Tibial nerve (tissue), 4 donors: ENCODE results near the gene POLD4. TPM values are rescaled to one million over a fixed set of nuclear protein-coding genes. Genes with fewer than 3 reads are reported as not detected.

Experiments
- DNase-seq, 2 donors: peaks; one replicate each; pipeline ENCODE4 v3.0.0-alpha.2; 2019; ENCODE audit warnings: low spot score in 2 of 2
- H3K27ac ChIP-seq, 4 donors: fragments of 200-600 bp; sonication (generic) in 3 of 4; one replicate each; pipeline ENCODE4 v1.5.1; 2017 to 2019; ENCODE audit warnings: mild to moderate bottlenecking in 1 of 4
- H3K27me3 ChIP-seq, 2 donors: fragments of 200-600 bp; sonication (generic) in 1 of 2; one replicate each; pipeline versions ENCODE4 v1.5.1 to v1.6.0; 2017 to 2019
- H3K36me3 ChIP-seq, 3 donors: fragments of 200-600 bp; sonication (generic); one replicate each; pipeline ENCODE4 v1.5.1; 2018 to 2019
- H3K4me1 ChIP-seq, 4 donors: fragments of 200-600 bp; sonication (generic) in 3 of 4; one replicate each; pipeline ENCODE4 v1.5.1; 2017 to 2019
- H3K4me3 ChIP-seq, 4 donors: fragments of 200-600 bp; sonication (generic) in 3 of 4; one replicate each; pipeline ENCODE4 v1.5.1; 2017 to 2019; ENCODE audit warnings: mild to moderate bottlenecking in 1 of 4, moderate library complexity in 1 of 4
- H3K9me3 ChIP-seq, 4 donors: fragments of 200-600 bp; sonication (generic) in 3 of 4; one replicate each; pipeline ENCODE4 v1.5.1; 2017 to 2019
- EP300 ChIP-seq, 2 donors: sonication (generic); formaldehyde crosslinking; IDR thresholded peaks; one replicate each; pipeline ENCODE4 v1.6.1; 2017; ENCODE audit warnings: antibody characterized with exemption in 2 of 2, mild to moderate bottlenecking in 1 of 2
- POLR2A ChIP-seq, 2 donors: fragments of 450-650 bp; IDR thresholded peaks; one replicate each; pipeline ENCODE4 v1.6.1; 2017; ENCODE audit warnings: antibody characterized with exemption in 2 of 2, mild to moderate bottlenecking in 2 of 2, moderate library complexity in 2 of 2
- WGBS, 2 donors: methylation state at CpG; one replicate each; pipeline ENCODE4 v1.1.5; 2018; 5-methylcytosine and 5-hydroxymethylcytosine counted together
- total RNA-seq, 4 donors: library from RNA; depleted of rRNA; stranded (reverse); fragments of >200 nt; gene quantifications; one replicate each; pipeline ENCODE4 v1.1.0, GENCODE V29; 2016
- TF ChIP-seq, protein P1 (sequence below), 5 experiments: fragments of 200-600 bp in 3 of 5; fragments of 450-650 bp in 2 of 5; sonication (generic) in 3 of 5; IDR thresholded peaks; one replicate each; pipeline ENCODE4 v1.5.1; 2016 to 2019; ENCODE audit warnings: antibody characterized with exemption in 5 of 5, mild to moderate bottlenecking in 3 of 5, moderate library complexity in 2 of 5

POLD4 gene
- total RNA-seq, 4 donors from 2014 or later, result 70.8 to 154 (median 88.5) TPM

GRCh38 chr11:67351275-67352005 is 1.9 kb downstream of the POLD4 start:
- H3K36me3 ChIP-seq, result no peaks in the 10 kb centered on the region
- H3K27ac ChIP-seq, result peak overlapping the region; percentile 33 to 99 (median 96)
- TF ChIP-seq EP300 (IDR thresholded peaks at IDR 0.05) (peak in 1 of 2 donors; percentile 41), POLR2A (IDR thresholded peaks at IDR 0.05) (no peak)
- TF ChIP-seq, protein P1, sequence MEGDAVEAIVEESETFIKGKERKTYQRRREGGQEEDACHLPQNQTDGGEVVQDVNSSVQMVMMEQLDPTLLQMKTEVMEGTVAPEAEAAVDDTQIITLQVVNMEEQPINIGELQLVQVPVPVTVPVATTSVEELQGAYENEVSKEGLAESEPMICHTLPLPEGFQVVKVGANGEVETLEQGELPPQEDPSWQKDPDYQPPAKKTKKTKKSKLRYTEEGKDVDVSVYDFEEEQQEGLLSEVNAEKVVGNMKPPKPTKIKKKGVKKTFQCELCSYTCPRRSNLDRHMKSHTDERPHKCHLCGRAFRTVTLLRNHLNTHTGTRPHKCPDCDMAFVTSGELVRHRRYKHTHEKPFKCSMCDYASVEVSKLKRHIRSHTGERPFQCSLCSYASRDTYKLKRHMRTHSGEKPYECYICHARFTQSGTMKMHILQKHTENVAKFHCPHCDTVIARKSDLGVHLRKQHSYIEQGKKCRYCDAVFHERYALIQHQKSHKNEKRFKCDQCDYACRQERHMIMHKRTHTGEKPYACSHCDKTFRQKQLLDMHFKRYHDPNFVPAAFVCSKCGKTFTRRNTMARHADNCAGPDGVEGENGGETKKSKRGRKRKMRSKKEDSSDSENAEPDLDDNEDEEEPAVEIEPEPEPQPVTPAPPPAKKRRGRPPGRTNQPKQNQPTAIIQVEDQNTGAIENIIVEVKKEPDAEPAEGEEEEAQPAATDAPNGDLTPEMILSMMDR (IDR thresholded peaks at IDR 0.05), result peak; percentile 90 to 96 (median 95)
- H3K27me3 ChIP-seq, result no peaks in the 10 kb centered on the region
- H3K9me3 ChIP-seq, result no peaks in the 10 kb centered on the region
- 51 to 54% methylated on average over 11 of the region's 11 CpGs for WGBS, 2 donors
- DNase-seq, result no peak
- peaks cover 4 to 63% (median 48%) of the 10 kb centered on the region in 4 donors for H3K4me1 ChIP-seq
- H3K4me3 ChIP-seq, result no peak overlapping the region

DNA sequence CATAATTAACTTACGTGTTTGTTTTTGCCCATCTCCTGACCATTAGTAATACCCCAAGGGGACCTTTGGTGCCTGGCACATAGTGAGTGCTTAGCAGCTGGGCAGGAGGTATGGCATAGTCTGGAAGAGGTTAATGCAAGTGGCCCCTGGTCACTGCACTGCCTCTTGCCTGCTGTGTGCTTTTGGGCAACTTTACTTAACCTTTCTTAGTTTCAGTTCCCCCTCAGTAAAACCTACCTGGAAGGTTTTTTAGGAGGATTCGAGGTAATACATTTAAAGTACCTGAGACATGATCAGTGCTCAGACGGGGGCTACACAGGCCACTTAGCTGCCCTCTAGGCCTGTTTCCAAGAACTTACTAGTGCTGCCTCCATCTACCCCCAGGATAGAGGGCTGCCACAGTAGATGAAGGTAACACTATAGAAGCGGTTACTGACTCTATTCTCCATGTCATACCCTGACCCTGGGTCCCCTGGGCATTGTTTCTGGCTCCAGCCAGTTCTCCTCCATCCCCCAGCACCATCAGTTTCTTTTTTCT is 3.3 kb downstream of the POLD4 start:
- WGBS, 2 donors, result 81 to 83% methylated on average over 4 of the region's 4 CpGs
- TF ChIP-seq EP300 (IDR thresholded peaks at IDR 0.05) (no peak), POLR2A (IDR thresholded peaks at IDR 0.05) (no peak)
- no peak overlapping the region for H3K27ac ChIP-seq
- DNase-seq, result no peak
- no peak overlapping the region for H3K4me3 ChIP-seq
- no peaks in the 10 kb centered on the region for H3K36me3 ChIP-seq
- H3K4me1 ChIP-seq, result peaks cover 4 to 55% (median 36%) of the 10 kb centered on the region in 4 donors
- H3K9me3 ChIP-seq, result no peaks in the 10 kb centered on the region
- H3K27me3 ChIP-seq, result no peaks in the 10 kb centered on the region

DNA sequence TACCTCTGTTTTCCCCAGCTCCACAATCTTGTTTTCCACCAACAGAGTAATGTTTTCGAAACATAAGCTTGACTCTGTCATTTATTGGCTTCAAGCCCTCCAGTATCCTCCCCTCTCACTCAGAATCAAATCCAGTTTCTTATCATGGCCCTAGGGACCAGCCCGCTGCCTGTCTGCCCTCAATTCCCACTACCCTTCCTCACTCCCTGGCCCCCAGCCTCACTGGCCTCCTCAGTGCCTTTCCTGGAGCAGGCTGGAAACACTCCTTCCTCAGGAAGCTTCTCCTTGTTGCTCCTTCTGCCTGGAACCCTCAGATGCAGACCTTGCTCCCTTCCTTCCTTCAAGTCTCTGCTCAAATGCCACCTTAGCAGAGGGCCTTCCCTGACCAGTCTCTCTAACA is 3.9 kb downstream of the POLD4 start:
- no peaks in the 10 kb centered on the region for H3K9me3 ChIP-seq
- H3K27me3 ChIP-seq, result no peaks in the 10 kb centered on the region
- WGBS, 2 donors, result 83 to 88% methylated on average over 2 of the region's 2 CpGs
- peak overlapping the region in 2 of 4 donors; percentile 13 to 34 for H3K27ac ChIP-seq
- no peak overlapping the region for H3K4me3 ChIP-seq
- DNase-seq, result no peak
- H3K4me1 ChIP-seq, result peaks cover 2 to 50% (median 31%) of the 10 kb centered on the region in 4 donors
- no peaks in the 10 kb centered on the region for H3K36me3 ChIP-seq
- TF ChIP-seq, protein P1 (IDR thresholded peaks at IDR 0.05), result no peak
- TF ChIP-seq EP300 (IDR thresholded peaks at IDR 0.05) (no peak), POLR2A (IDR thresholded peaks at IDR 0.05) (no peak)

DNA sequence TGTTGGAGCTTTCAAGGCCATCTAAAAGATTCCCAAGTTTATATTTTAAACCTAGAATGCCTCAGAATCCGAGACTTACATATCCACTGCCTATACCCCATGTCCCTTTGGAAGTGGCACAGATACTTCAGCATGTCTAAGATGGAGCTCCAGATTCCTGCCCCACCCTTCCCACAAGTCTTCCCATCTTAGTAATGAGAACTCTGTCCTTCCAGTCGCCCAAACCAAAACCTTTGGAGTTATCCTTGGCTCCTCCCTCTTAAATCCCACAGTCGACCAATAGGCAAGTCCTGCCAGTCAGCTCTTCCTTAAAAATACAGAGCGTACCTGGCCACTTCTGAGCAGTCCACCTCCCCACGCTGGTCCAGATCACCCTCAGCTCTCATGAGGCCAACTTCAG is 4.3 kb downstream of the POLD4 start:
- TF ChIP-seq POLR2A (IDR thresholded peaks at IDR 0.05) (no peak), EP300 (IDR thresholded peaks at IDR 0.05) (no peak)
- TF ChIP-seq, protein P1 (IDR thresholded peaks at IDR 0.05), result no peak
- H3K4me1 ChIP-seq, result peaks cover 0 to 45% (median 26%) of the 10 kb centered on the region in 4 donors
- WGBS, 2 donors, result 59 to 69% methylated on average over 5 of the region's 5 CpGs
- peak overlapping the region in 2 of 4 donors; percentile 13 to 34 for H3K27ac ChIP-seq
- H3K36me3 ChIP-seq, result no peaks in the 10 kb centered on the region
- H3K9me3 ChIP-seq, result no peaks in the 10 kb centered on the region
- H3K27me3 ChIP-seq, result no peaks in the 10 kb centered on the region
- H3K4me3 ChIP-seq, result no peak overlapping the region
- no peak for DNase-seq

DNA sequence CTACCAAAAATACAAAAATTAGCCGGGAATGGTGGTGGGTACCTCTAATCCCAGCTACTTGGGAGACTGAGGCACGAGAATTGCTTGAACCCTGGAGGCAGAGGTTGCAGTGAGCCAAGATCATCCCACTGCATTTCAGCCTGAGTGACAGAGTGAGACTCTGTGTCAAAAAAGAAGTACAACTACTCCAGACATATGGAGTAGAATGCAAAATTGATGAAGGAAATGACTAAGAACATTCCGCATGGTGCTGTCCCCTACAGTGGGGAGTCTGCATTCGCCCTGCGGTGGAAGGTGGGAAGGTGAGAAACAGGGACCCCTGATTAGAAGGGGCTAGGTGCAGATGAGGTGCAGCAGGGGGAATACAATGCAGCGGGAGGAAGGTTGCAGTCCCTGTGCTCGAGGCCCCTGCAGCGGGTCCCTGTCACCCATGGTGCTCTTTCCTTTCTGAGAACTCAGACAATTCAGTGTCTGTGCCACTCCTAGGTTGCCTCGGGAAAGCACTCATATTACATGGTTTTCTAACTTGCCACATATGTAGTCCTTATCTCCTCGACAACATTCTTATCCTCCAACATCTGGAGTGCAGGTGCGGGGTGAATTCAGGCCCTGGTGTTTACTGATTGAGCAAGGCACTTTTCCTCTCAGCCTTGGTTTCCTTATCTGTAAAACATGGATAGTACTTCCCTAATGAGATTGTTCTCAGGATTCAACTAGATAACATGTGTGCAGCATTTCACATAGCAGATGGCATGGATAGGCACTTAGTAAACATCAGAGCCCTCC is 5.2 kb downstream of the POLD4 start:
- no peak overlapping the region for H3K27ac ChIP-seq
- WGBS, 2 donors, result 79% methylated on average over 11 of the region's 11 CpGs
- peaks cover 0 to 42% (median 24%) of the 10 kb centered on the region in 4 donors for H3K4me1 ChIP-seq
- DNase-seq, result no peak
- TF ChIP-seq, protein P1 (IDR thresholded peaks at IDR 0.05), result no peak
- no peak for TF ChIP-seq POLR2A (IDR thresholded peaks at IDR 0.05)
- TF ChIP-seq EP300 (IDR thresholded peaks at IDR 0.05), result no peak
- no peaks in the 10 kb centered on the region for H3K27me3 ChIP-seq
- H3K9me3 ChIP-seq, result no peaks in the 10 kb centered on the region
- peaks cover 0 to 3% (median 0%) of the 10 kb centered on the region in 3 donors for H3K36me3 ChIP-seq
- no peak overlapping the region for H3K4me3 ChIP-seq
